Measurements from ENCODE around the gene LCP1.

LCP1 gene

GRCh38 chr13:46171217-46171616, 10.8 kb downstream of the LCP1 start:
- DNase-seq (ENCODE audit: low read depth in 1 of 2, low spot score in 1 of 2): peak; percentile 27 to 55
- Histone ChIP-seq H3K4me3 (replicated peaks; ENCODE audit: insufficient read depth, low read length) (peak overlapping the region; percentile 24), H3K27me3 (ENCODE audit: insufficient read depth, poor library complexity, severe bottlenecking) (no peaks in the 10 kb centered on the region), H3K27ac (replicated peaks) (peak overlapping the region; percentile 79)
- TF ChIP-seq POLR2AphosphoS5 (IDR thresholded peaks at IDR 0.05; ENCODE audit: low read depth) (peak; percentile 69), SPI1 (IDR thresholded peaks at IDR 0.05; ENCODE audit: borderline replicate concordance, low read depth) (peak; percentile 20; the same call in 1 of the 2 replicates), REST (IDR thresholded peaks at IDR 0.05; ENCODE audit: insufficient replicate concordance, low read depth) (no peak)

- TF ChIP-seq SPI1 (IDR thresholded peaks at IDR 0.05; ENCODE audit: borderline replicate concordance, low read depth): peak; percentile 26; the same call in 1 of the 2 replicates
- no peak for TF ChIP-seq CTCF (IDR thresholded peaks at IDR 0.05; ENCODE audit: insufficient read depth, low read length)
- TF ChIP-seq GABPA (IDR thresholded peaks at IDR 0.05; ENCODE audit: low read depth): peak; percentile 15; the same call in 1 of the 2 replicates
- no peak for TF ChIP-seq REST (IDR thresholded peaks at IDR 0.05; ENCODE audit: insufficient replicate concordance, low read depth)
- TF ChIP-seq POLR2AphosphoS5 (IDR thresholded peaks at IDR 0.05; ENCODE audit: low read depth): no peak
- peak overlapping the region; percentile 79 for H3K27ac ChIP-seq (replicated peaks)
- DNase-seq (ENCODE audit: low read depth in 1 of 2, low spot score in 1 of 2): peak; percentile 54 to 57
- H3K4me3 ChIP-seq (replicated peaks; ENCODE audit: insufficient read depth, low read length): peak overlapping the region; percentile 3; the same call in 1 of the 2 replicates
- no peaks in the 10 kb centered on the region for H3K27me3 ChIP-seq (ENCODE audit: insufficient read depth, poor library complexity, severe bottlenecking)
Measured at GRCh38 chr13:46170687-46171086, 11.3 kb downstream of the LCP1 start.

- DNase-seq (ENCODE audit: low read depth in 1 of 2, low spot score in 1 of 2): peak in 1 of 2 experiments; percentile 21
- Histone ChIP-seq H3K4me3 (replicated peaks; ENCODE audit: insufficient read depth, low read length) (no peak overlapping the region), H3K27me3 (ENCODE audit: insufficient read depth, poor library complexity, severe bottlenecking) (no peaks in the 10 kb centered on the region), H3K27ac (replicated peaks) (peak overlapping the region; percentile 79)
- TF ChIP-seq SPI1 (IDR thresholded peaks at IDR 0.05; ENCODE audit: borderline replicate concordance, low read depth): no peak
- no peak for TF ChIP-seq GABPA (IDR thresholded peaks at IDR 0.05; ENCODE audit: low read depth)
- peak; percentile 20; the same call in 1 of the 2 replicates for TF ChIP-seq POLR2AphosphoS5 (IDR thresholded peaks at IDR 0.05; ENCODE audit: low read depth)
Measured at GRCh38 chr13:46170268-46170667, 11.7 kb downstream of the LCP1 start.

DNA sequence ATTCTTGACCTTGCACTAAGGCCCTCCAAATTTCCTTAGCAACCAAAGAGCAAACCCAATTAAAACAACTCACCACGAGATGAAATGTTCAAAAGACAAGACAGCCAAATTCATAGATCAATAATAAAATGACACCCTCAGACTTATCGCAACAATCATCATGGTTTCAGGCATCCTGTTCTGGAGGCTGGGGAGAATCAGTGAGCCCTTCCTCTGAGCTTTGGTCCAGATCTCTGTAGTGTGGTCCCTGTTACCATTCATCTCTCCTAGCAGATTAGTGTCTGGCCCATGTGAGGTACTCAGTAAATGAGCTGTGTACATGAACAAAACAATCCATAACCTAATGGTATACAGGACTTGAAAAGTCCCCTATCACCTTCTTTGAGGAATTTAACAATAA, 12.2 kb downstream of the LCP1 start:
- peak in 1 of 2 experiments; percentile 14 for DNase-seq (ENCODE audit: low read depth in 1 of 2, low spot score in 1 of 2)
- Histone ChIP-seq H3K4me3 (replicated peaks; ENCODE audit: insufficient read depth, low read length) (no peak overlapping the region), H3K27me3 (ENCODE audit: insufficient read depth, poor library complexity, severe bottlenecking) (no peaks in the 10 kb centered on the region), H3K27ac (replicated peaks) (peak overlapping the region; percentile 79)
- TF ChIP-seq POLR2AphosphoS5 (IDR thresholded peaks at IDR 0.05; ENCODE audit: low read depth) (no peak), REST (IDR thresholded peaks at IDR 0.05; ENCODE audit: insufficient replicate concordance, low read depth) (no peak), GABPA (IDR thresholded peaks at IDR 0.05; ENCODE audit: low read depth) (no peak), SPI1 (IDR thresholded peaks at IDR 0.05; ENCODE audit: borderline replicate concordance, low read depth) (no peak), CTCF (IDR thresholded peaks at IDR 0.05; ENCODE audit: insufficient read depth, low read length) (no peak)

Data from HL-60 (cell line).